Loucy (cell line): ENCODE data around the gene PIGZ.

ENCODE experiments used
- CTCF ChIP-seq: fragments of 200-600 bp; sonication (generic); conservative IDR thresholded peaks from 2 replicates; pipeline ENCODE4 v1.5.1; 2014; ENCODE audit warnings: mild to moderate bottlenecking, antibody characterized with exemption, low read length
- EZH2phosphoT487 ChIP-seq: fragments of 200-600 bp; IDR thresholded peaks from 2 replicates; pipeline ENCODE4 v1.6.1; 2018; ENCODE audit warnings: antibody characterized with exemption, mild to moderate bottlenecking, moderate library complexity, borderline replicate concordance

- TF ChIP-seq CTCF (no peak), EZH2phosphoT487 (no peak)
Observed at GRCh38 chr3:196969134-196969659, 564 bp upstream of the PIGZ start.
